ENCODE measurements around the gene ALAS1. TPM values are rescaled to one million over a fixed set of nuclear protein-coding genes. Genes with fewer than 3 reads are reported as not detected.

ALAS1 gene
- total RNA-seq, 1 experiment from 2014 or later, result 29.2 TPM

GRCh38 chr3:52196977-52197376 lies 983 bp upstream of the ALAS1 start:
- POLR2A ChIA-PET, result interaction anchor here (0.6 to 1.3 kb wide), 3 partner anchors 13 to 41 kb away, joined by 3 to 4 read pairs (median 4); no protein-coding TSS in a partner anchor
- DNase-seq (ENCODE audit: unreplicated experiment), result peak; percentile 45
- BruUV-seq (replicated peaks), result no TSS peak

GRCh38 chr3:52197499-52197841 lies 490 bp upstream of the ALAS1 start:
- no peak overlapping the region for H3K27ac Mint-ChIP-seq (ENCODE audit: low read depth, unreplicated experiment)
- H3K9me3 Mint-ChIP-seq (ENCODE audit: unreplicated experiment), result no peaks in the 10 kb centered on the region
- no TSS peak for BruUV-seq (replicated peaks)
- peaks cover 33% of the 10 kb centered on the region for H3K36me3 Mint-ChIP-seq (ENCODE audit: insufficient read depth, unreplicated experiment)
- peak overlapping the region; percentile 97 for H3K4me3 Mint-ChIP-seq (ENCODE audit: unreplicated experiment)
- H3K27me3 Mint-ChIP-seq (ENCODE audit: insufficient read depth, unreplicated experiment), result no peaks in the 10 kb centered on the region
- no peak for DNase-seq (ENCODE audit: unreplicated experiment)
- intact Hi-C loops (cut with micrococcal nuclease), result no loop called here
- ChIA-PET POLR2A (interaction anchor here (0.9 to 1.3 kb wide), 2 partner anchors 13 to 19 kb away, joined by 3 to 4 read pairs; no protein-coding TSS in a partner anchor), CTCF (interaction anchor here (0.6 to 1.7 kb wide), 5 partner anchors 9 to 183 kb away, joined by 3 to 4 read pairs (median 3); partner anchors contain the start of gene TWF2)
- no peak for TF ChIP-seq CTCF (IDR thresholded peaks at IDR 0.05; ENCODE audit: unreplicated experiment)
- H3K4me1 Mint-ChIP-seq (ENCODE audit: insufficient read depth, unreplicated experiment), result peaks cover 34% of the 10 kb centered on the region

More at GRCh38 chr3:52196977-52197376, 983 bp upstream of the ALAS1 start:
- intact Hi-C loops (cut with micrococcal nuclease), result no loop called here
- Mint-ChIP-seq H3K36me3 (ENCODE audit: insufficient read depth, unreplicated experiment) (peaks cover 28% of the 10 kb centered on the region), H3K4me1 (ENCODE audit: insufficient read depth, unreplicated experiment) (peaks cover 34% of the 10 kb centered on the region), H3K27me3 (ENCODE audit: insufficient read depth, unreplicated experiment) (no peaks in the 10 kb centered on the region), H3K9me3 (ENCODE audit: unreplicated experiment) (no peaks in the 10 kb centered on the region), H3K4me3 (ENCODE audit: unreplicated experiment) (no peak overlapping the region), H3K27ac (ENCODE audit: low read depth, unreplicated experiment) (no peak overlapping the region)
- CTCF ChIA-PET, result interaction anchor here (0.7 to 1.7 kb wide), 4 partner anchors 9 to 42 kb away, joined by 3 to 4 read pairs (median 3); partner anchors contain the start of gene TWF2
- no peak for TF ChIP-seq CTCF (IDR thresholded peaks at IDR 0.05; ENCODE audit: unreplicated experiment)

- ChIA-PET POLR2A (interaction anchor here (0.8 to 1.0 kb wide), 2 partner anchors 45 to 203 kb away, joined by 3 read pairs; partner anchors contain the start of genes POC1A and RPL29), CTCF (no interaction called here)
- Mint-ChIP-seq H3K27me3 (ENCODE audit: insufficient read depth, unreplicated experiment) (no peaks in the 10 kb centered on the region), H3K9me3 (ENCODE audit: unreplicated experiment) (no peaks in the 10 kb centered on the region), H3K4me1 (ENCODE audit: insufficient read depth, unreplicated experiment) (peaks cover 25% of the 10 kb centered on the region), H3K27ac (ENCODE audit: low read depth, unreplicated experiment) (peak overlapping the region; percentile 70), H3K4me3 (ENCODE audit: unreplicated experiment) (peak overlapping the region; percentile 97), H3K36me3 (ENCODE audit: insufficient read depth, unreplicated experiment) (peaks cover 47% of the 10 kb centered on the region)
- TF ChIP-seq CTCF (IDR thresholded peaks at IDR 0.05; ENCODE audit: unreplicated experiment), result no peak
- intact Hi-C loops (cut with micrococcal nuclease), result loop anchor here (2.0 kb wide), 1 partner anchor 44 kb away; the partner anchor contains the start of gene POC1A
- DNase-seq (ENCODE audit: unreplicated experiment), result no peak
- BruUV-seq (replicated peaks), result no TSS peak
Measured at GRCh38 chr3:52198643-52199608, 966 bp downstream of the ALAS1 start.

Data from MCF 10A (cell line).